HG03139 (cell line): ENCODE data around the gene BMI1.

ENCODE experiments used
- ATAC-seq: cut with Tn5 transposase; IDR thresholded peaks from one replicate; pipeline ENCODE4 v1.9.1; 2021; ENCODE audit not compliant: unreplicated experiment

BMI1 gene

DNA sequence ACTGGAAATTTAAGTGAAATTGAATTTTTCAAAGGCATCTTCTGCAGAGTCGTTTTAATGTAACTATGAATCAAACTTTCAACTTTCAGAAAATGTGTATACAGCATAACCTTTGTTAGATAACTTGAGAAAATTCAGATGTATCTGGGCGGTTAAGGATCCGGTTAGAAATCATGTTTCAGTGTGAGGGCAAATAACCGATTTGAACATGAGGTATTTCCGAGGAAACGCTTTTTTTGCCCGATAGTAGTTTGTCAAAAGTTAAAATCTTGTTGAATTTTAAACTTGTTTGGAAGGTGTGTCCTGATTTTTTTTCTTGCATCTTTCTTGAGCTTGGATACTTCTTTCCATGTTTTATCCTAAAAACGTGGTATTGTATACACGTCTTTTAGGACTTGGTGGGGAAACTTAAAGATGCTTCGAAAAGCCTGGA lies 1.3 kb upstream of the BMI1 start:
- no peak for ATAC-seq

DNA sequence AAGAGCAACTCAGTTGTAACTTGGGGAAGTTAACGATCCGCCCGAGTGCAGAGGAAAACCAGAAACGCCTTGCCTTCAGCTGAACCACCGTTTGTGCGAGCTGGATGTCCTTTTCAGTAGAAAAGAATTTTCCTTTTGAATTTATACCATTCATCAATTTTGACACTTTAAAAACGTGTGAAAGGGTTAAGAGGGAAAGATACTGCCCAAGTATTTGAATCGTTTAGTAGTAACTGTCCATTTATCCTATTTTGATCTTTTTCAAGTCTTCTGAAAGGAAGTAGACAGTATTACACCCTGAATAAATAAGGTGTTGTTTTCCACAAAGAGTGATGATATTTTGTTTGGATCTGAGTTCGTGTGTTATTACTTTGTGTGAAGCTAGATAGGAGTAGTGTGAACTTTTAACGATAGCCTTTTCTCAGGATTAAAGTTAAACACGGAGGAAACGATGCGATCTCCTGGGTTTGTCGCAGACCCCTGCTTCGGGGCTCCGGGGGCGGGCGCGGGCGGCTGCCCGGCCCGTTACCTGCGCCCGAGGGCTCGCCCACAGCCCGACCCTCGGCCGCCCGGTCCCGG lies 830 bp upstream of the BMI1 start:
- ATAC-seq, result no peak

DNA sequence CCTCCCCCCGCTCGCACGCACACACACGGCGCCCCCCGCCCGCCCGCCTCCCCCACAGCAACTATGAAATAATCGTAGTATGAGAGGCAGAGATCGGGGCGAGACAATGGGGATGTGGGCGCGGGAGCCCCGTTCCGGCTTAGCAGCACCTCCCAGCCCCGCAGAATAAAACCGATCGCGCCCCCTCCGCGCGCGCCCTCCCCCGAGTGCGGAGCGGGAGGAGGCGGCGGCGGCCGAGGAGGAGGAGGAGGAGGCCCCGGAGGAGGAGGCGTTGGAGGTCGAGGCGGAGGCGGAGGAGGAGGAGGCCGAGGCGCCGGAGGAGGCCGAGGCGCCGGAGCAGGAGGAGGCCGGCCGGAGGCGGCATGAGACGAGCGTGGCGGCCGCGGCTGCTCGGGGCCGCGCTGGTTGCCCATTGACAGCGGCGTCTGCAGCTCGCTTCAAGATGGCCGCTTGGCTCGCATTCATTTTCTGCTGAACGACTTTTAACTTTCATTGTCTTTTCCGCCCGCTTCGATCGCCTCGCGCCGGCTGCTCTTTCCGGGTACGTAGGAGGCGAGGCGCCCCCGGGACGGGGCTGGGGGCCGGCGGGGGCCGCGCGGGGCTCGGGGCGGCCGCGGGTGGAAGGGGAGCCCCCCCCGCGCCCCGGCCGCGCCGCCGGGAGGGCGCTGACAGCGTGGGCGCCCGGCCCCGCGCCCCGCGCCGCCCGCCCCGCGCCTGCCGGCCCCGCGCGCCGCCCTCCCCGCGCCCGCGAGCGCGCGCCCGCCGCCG lies 441 bp downstream of the BMI1 start:
- no peak for ATAC-seq

DNA sequence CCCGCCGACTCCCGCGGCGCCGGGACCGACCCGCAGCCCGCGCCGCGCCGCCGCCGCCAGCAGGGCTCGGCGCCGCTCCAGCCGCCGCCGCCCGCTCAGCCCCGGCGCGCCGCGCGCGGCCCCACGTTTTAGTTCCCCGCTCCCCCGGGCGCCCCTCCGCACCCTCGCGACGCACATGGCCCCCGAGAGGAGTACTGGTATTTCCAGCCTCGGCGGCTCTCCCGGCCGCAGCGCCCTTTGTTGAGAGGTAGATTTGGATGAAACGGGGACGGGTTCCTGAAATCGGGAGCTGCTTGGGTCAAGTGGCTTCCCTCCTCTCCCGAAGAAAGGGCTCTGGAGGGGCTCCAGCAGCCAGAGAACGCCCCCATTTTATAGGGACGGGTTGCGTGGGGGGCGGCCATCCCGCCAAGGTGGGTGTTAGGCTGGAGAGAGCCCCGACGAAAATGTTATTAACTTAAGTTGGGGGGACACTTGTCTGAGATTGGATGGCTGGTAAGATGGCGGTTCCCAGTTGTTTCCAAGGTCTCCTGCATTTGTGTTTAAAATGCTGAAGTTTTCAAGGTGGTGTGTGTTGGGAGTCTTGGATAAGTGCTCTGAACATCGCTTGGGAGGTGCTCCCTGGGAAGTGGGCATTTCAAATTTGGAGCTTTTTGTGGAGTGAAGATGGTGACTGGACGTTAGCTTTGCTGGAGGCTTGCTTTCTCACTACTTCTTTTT lies 1.2 kb downstream of the BMI1 start:
- no peak for ATAC-seq

DNA sequence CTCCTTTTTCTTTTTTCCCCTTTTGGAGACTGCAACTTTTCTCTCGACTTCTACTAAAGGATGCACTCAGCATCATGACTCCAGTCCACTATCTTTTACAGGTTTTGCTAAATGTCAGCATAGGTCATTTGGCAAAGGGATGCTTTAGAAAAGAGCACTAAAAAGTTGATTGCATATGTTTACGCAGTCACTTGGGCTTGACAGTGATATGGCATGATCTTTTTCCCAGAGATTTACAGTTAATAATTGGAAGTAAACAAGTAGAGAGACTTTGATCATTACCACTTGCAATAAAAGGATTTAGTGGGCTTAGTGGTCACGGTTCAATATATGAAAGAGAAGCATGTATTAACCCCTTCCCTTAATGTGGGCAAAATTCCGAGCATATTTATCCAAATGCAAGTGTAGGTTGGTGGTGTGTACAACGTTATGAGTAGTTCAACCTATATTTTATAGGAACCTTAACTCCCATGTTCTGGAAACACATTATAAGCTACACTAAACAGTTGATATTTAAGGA lies 1.8 kb downstream of the BMI1 start:
- ATAC-seq, result no peak

DNA sequence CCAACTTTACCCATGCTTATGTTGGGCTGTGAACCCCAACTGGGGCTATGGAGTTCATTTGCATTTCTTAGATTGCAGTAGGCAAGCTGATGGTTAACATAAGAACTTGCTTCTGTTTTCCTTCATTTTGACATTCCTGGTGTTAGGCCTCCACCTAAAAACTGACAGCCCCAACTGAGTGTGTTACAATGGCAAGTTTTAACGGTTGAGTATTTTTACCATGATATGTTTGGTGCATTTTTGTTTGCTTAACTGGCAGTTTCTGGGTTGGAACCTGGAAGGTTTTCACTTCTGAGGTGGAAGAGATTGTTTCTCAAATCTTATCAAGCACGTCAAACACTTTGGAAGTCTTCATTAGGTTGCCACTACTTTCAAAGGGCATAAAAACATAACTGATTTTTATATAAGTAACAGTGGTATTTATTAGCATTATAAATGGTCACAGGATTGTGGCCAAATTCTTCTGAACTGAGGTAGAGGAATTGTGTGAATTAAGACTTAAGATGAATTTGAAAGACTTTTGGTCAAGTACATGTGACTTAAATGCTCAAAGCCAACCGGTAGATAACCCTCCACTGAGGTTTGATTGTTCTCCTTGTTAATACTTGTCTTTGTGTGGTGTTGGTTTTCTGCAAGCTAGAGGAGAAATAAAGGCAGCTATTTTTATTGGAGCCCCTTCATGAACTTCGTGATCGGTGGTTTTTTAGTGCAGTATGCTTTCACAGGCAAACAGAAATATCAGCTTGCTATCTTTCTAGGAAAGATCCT lies 2.8 kb downstream of the BMI1 start:
- no peak for ATAC-seq

DNA sequence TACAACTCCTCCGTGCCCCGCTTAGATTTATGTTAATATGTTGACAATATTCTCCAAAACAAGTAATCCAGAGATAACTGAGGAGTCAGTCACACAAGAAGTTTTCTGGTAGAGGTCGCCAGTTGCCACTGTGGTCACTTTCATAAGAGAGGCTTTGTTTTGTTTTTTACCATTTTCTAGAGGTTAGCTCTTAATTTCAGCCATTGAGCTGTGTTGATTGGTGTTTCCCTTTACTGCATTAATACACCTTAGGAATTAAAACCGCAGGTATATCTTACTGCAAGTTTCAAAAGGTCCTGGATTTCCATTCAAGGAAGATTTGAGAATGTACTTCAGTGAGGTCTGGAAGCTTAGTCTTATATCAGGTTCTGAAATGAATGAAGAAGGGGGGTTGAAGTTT lies 3.5 kb downstream of the BMI1 start:
- no peak for ATAC-seq

DNA sequence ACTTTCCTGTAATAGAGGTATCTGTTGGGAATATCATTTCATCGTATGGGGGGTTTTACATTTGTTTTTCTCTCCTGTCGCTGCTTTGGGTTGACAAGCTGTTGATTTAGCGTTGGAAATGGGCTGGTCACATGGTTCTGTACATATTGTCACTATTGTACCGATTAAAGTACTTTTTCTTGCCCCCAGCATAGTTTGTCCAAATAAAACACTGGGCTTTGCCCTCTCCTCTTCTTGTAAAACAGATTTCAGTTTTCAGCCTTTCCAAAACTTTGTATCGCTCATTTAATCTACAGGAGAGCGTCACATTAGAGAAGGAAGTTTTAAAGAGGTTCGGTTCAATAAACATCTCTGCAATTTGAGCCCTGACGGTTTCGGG lies 4.0 kb downstream of the BMI1 start:
- ATAC-seq, result no peak

DNA sequence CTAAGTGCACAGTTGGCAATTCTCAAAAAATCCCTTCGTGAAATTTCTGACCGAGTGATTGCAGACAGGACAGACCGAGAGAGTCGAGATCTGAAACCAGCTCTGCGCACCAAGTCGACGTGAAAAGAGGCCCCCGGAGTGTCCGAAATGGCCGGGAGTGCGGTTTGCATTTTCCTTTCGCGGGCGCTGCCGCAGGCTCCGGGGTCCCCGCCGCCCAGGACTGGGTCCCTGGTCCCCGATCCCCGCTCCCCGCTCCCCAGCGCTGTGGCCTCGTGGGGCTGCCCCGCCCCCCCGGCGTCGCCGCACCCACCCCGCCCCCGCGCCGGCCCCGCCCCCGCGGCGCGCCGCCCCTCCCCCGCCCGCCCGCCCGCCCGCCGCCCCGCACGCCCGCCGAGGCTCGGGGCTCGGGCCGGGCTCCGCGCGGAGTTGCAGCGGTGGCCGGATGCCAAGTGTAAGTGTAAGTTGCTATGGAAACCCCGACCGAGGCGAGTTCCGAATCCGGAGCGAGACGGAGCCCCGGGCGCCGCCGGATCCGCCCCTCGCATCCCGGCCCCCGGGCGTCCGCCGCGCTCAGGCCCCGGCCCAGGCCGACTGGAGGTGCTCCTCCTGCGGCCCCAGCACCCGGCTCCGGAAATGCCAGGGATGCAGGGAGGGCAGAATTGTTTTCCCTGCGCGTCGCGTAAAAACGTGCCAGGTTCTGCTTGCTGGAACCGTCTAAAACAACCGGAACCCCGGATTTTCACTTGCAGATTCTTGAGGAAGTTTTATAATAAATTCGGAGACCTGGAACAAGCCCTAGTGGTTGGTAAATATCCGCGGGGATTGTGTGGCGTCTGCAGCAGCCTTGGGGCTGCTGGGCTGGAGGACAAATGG lies 4.6 kb downstream of the BMI1 start:
- ATAC-seq, result peak; percentile 43

DNA sequence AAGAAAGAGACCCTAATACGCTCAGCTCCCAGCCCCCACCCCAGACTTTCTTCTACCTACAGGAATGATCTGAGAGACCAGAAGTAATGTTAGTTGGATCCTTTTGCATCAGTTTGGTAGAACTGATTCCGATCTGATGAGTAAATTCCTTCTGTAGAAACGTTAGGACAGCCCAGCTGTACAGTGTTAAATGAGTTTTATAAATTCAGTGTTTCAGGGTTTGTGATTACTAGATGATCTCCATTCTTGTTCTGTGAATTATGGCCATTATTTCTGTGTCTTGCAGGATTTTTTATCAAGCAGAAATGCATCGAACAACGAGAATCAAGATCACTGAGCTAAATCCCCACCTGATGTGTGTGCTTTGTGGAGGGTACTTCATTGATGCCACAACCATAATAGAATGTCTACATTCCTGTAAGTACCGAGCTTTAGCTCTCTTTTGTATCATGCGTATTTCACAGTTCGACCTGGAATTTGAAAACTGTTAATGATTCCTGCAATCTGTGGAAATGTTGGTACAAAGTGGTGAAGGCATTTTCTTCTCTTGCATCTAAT lies 5.3 kb downstream of the BMI1 start:
- ATAC-seq, result no peak

DNA sequence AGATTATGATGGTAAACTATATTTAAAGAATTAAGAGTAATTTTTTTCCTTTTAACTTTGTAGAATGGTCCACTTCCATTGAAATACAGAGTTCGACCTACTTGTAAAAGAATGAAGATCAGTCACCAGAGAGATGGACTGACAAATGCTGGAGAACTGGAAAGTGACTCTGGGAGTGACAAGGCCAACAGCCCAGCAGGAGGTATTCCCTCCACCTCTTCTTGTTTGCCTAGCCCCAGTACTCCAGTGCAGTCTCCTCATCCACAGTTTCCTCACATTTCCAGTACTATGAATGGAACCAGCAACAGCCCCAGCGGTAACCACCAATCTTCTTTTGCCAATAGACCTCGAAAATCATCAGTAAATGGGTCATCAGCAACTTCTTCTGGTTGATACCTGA lies 8.3 kb downstream of the BMI1 start:
- ATAC-seq, result no peak

DNA sequence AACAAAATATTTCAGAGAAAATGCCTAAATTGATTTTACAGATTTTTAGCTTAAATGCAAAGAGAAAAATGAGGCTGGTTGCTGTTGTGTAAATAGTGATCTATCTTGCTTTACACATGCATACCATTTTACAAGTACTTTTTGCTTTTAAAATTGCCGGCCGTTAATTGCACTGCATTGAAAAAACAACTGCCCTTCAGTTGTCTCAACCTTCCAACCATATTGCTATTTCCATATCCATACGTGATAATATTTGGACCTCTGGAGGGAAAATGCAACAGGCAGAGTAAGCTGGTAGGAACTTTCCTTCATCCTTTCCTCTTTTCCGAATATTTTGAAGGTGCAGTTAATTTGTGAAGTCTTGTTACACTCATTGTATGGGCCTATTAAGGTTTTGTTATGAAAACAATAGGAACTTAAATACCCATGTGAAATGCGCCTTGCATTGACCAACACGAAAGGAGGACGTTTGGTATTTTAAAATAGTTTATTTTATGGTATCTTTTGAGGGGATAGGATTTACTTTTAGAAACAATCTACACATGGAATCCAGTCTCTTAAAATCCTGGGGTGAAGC lies 11.3 kb downstream of the BMI1 start:
- no peak for ATAC-seq

DNA sequence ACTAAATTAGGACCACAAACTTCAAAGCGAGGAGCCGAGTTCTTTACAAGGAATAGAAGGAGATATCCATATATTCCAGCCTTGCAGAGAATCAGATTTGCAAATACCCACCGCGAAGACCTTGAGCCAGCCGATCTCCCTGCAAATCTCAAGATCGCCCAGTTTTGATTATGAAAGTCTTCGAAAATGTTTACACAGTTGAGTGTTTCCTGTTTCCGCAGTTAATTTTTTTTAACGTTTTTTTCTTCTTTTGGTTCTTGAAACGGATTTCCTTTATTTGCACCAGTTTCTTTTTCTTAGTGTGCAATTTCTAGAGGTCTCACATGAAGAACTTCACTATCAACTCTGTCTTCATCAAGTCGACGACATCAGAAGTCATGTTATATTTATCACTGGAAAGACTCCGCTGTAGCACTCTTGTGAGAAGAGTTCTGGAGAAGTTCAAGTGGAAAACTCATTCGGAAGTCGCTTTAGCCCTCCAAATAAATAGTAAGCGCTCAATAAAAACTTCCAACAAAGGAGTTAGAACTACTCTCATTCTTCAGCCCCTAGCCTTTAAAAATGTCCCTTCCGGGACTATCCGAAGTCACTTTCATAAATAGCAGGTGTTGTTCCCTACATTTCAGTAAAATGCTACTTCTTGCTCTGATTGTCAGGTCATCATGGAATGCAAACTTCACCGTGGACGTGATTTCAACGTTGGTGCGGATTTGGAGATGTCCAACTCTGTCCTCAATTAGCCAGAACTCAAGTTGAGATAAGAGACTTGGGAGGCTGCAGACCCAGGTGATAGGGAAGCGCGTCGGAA lies 12.5 kb downstream of the BMI1 start:
- no peak for ATAC-seq

DNA sequence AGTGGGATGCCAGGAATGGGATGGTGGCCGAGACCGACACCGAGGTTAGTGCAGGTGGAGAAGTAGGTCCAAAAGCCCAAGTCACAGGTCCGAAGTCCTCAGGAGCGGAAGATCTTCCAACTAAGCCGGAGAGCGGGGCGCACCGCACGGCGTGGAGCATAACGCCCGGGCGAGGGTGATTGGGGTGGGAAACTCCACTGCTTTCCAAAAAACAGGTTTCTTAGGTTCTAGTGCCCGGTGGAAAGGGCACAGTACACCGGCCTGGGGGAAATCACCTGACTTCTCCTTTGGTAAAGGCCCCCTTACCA lies 13.0 kb downstream of the BMI1 start:
- ATAC-seq, result no peak

DNA sequence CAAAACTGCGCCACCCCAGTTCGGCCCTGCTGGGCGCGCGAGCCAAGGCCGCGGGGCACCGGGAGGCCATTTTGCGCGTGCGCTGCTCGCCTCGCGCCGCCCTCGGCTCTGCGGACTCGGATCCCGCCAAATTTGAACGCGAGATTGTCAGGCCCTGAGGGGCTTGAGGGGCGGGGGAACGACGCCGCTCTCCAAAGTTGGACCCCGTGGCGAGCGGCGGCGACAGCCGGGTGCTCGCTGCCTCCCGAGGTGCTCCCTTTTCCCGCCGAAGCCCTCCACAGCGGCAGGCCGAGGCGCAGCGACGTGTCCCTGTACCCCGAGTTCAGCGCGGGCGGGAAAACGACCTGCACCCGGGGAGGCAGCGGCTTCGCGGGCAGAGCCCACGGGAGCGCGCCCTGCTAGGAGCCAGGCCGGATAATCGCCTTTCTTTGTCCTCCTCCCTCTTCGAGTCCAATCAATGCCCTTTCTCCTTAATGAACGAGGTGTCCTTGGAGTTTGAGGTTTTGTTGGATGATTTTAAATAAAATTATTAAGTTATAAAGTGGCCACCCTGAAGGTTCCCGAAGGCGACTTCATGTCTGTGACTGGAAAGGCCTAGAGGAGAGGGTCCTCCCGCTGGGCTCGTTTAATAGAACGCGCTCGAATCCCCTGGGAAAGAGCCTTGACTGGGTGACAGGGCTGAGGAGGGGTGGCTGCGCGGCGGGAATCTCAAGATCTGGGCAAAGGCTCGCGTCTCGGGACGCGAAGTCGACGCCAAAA lies 13.7 kb downstream of the BMI1 start:
- ATAC-seq, result no peak

DNA sequence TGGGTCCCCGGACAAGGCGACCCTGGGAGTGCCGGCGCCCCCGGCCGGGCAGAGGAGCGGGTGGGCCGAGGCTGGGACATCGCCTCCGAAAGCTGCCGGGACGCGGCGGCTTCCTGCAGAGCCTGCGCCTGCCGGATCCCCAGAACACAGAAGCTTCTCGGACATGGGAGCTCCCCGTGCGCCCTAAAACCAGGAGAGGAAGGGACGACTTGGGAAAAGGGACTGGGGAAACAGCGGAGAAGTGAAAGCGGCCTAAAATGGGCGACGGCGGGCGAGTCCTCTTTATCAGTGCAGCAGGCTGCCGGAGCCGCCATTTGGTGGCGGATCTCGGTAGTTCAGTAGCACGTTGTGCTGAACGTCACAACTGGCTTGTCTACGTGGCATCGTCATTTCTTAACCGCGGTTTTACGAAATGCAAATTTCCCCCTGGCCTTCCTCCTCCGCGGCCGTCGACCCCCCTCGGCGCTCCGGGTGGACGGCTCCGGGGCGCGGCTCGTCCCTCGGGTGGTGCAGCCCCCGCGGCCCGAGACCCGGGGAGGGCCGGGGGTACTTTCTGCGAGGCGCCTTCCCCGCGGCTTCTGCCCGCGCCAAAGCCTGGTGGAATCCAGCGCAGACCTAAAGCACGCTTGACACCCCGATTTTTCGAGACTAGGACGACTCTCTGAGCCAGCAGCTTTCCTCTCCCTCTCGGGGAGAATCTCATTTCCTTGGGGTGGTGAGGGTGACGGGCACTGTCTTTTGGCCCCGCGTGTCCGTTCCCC lies 14.5 kb downstream of the BMI1 start:
- ATAC-seq, result no peak

DNA sequence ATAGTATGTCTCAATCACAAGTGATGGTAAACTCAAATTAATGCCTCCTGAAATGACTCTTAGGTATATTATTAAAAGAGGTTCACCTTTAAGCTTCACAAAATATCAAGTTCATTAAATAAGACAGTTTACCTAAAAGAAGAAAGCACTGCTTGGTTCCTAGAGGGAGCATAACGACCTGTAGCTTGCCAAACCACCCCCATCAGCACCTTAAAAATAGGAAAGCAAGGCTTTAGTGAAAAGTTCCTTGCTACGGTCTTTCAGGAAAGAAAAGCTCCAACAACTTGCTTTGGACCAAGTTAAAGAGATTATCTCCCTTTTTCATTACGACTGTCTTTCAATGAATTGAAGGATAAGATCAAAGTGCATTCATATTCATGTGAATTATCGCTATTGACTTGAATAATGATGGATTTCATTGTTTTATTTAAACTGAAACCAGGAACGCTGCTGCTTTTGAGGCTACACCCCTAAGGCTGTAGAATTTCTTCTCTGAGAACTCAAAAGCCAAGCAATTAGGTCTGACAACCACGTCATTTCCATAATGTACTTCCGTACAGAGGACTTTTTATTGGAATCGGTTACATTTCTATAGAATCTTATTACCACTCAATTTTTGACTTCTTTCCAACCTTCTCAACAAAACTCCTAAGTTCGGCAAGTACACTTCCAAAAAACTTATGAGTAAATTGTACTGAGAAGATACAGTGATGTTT lies 17.4 kb downstream of the BMI1 start:
- ATAC-seq, result no peak
